DOHH2 (cell line): ENCODE measurements around the gene TBCE.
"Not testable (repeated sequence)": the region's sequence is repeated elsewhere in the genome, so short reads cannot be mapped to it uniquely, and the experiment has no call there.

ENCODE experiments used
- H3F3A ChIP-seq: fragments of 200-600 bp; sonication (generic), shearing (Covaris generic); 2 replicates; pipeline ENCODE4 v1.6.0; 2016; ENCODE audit warnings: antibody characterized with exemption, mild to moderate bottlenecking; ENCODE audit not compliant: control insufficient read depth, insufficient read depth
- H3K27ac ChIP-seq: fragments of 200-600 bp; sonication (generic); 2 replicates; pipeline ENCODE4 v1.5.1; 2014; ENCODE audit warnings: low read depth, mild to moderate bottlenecking, low read length, moderate library complexity
- H3K27me3 ChIP-seq: fragments of 200-600 bp; sonication (generic); 2 replicates; pipeline ENCODE4 v1.6.1; 2014; ENCODE audit warnings: mild to moderate bottlenecking, low read length, mixed read lengths; ENCODE audit not compliant: control insufficient read depth
- H3K36me3 ChIP-seq: fragments of 200-600 bp; sonication (generic); 2 replicates; pipeline ENCODE4 v1.6.1; 2014; ENCODE audit warnings: mild to moderate bottlenecking, low read length, moderate library complexity, mixed read lengths; ENCODE audit not compliant: control insufficient read depth
- H3K4me1 ChIP-seq: fragments of 200-600 bp; sonication (generic); 2 replicates; pipeline ENCODE4 v1.6.1; 2014; ENCODE audit warnings: mild to moderate bottlenecking, low read length, mixed read lengths; ENCODE audit not compliant: control insufficient read depth
- H3K4me2 ChIP-seq: fragments of 200-600 bp; sonication (generic); 2 replicates; pipeline ENCODE4 v1.6.0; 2014; ENCODE audit warnings: mild to moderate bottlenecking, low read length, moderate library complexity
- H3K4me3 ChIP-seq: fragments of 200-600 bp; sonication (generic); 2 replicates; pipeline ENCODE4 v1.5.1; 2014; ENCODE audit warnings: mild to moderate bottlenecking, low read length, mixed read lengths
- H3K79me2 ChIP-seq: fragments of 200-600 bp; sonication (generic); 2 replicates; pipeline ENCODE4 v1.6.1; 2014; ENCODE audit warnings: mild to moderate bottlenecking, low read length, mixed read lengths; ENCODE audit not compliant: control insufficient read depth
- H3K9me2 ChIP-seq: fragments of 200-600 bp; sonication (generic); replicated peaks from 2 replicates; pipeline ENCODE4 v1.6.1; 2014; ENCODE audit warnings: mild to moderate bottlenecking, low read length, mixed read lengths; ENCODE audit not compliant: control insufficient read depth
- H3K9me3 ChIP-seq: fragments of 200-600 bp; sonication (generic); 2 replicates; pipeline ENCODE4 v1.6.1; 2014; ENCODE audit warnings: antibody characterized with exemption, low read length, mixed read lengths; ENCODE audit not compliant: control insufficient read depth, insufficient read depth
- H4K20me1 ChIP-seq: fragments of 200-600 bp; sonication (generic); 2 replicates; pipeline ENCODE4 v1.6.0; 2014; ENCODE audit warnings: low read depth, mild to moderate bottlenecking, antibody characterized with exemption, low read length, moderate library complexity; ENCODE audit not compliant: control insufficient read depth, insufficient read depth
- CTCF ChIP-seq: fragments of 200-600 bp; sonication (generic); IDR thresholded peaks from one replicate; pipeline ENCODE4 v1.5.1; 2014; ENCODE audit warnings: antibody characterized with exemption, mild to moderate bottlenecking, low read depth, low read length; ENCODE audit not compliant: poor library complexity, severe bottlenecking
- EZH2phosphoT487 ChIP-seq: fragments of 200-600 bp; sonication (generic); IDR thresholded peaks from 2 replicates; pipeline ENCODE4 v1.6.1; 2017; ENCODE audit warnings: borderline replicate concordance, mild to moderate bottlenecking, antibody characterized with exemption, low read length, moderate library complexity, mixed read lengths

Gene TBCE

GRCh38 chr1:235357485-235358373 is 9.5 kb upstream of the TBCE start:
- Histone ChIP-seq H3K27me3 (no peaks in the 10 kb centered on the region), H3K4me2 (no peak overlapping the region), H4K20me1 (no peaks in the 10 kb centered on the region), H3K36me3 (no peaks in the 10 kb centered on the region), H3K9me3 (no peaks in the 10 kb centered on the region), H3K79me2 (no peaks in the 10 kb centered on the region), H3K27ac (no peak overlapping the region), H3F3A (no peaks in the 10 kb centered on the region), H3K9me2 (no peaks in the 10 kb centered on the region), H3K4me3 (no peak overlapping the region), H3K4me1 (0 out of 2 replicates have a peak, but pooled peaks cover 5% of the 10 kb centered on the region)
- TF ChIP-seq CTCF, result no peak
- no peak for TF ChIP-seq EZH2phosphoT487

- Histone ChIP-seq H3F3A (no peaks in the 10 kb centered on the region), H3K36me3 (no peaks in the 10 kb centered on the region), H3K4me1 (0 out of 2 replicates have a peak, but pooled peaks cover 5% of the 10 kb centered on the region), H3K9me3 (no peaks in the 10 kb centered on the region), H3K79me2 (no peaks in the 10 kb centered on the region), H3K4me3 (no peak overlapping the region), H3K9me2 (no peaks in the 10 kb centered on the region), H3K27me3 (no peaks in the 10 kb centered on the region), H3K4me2 (no peak overlapping the region), H3K27ac (no peak overlapping the region), H4K20me1 (no peaks in the 10 kb centered on the region)
- TF ChIP-seq EZH2phosphoT487 (no peak), CTCF (no peak)
These were observed 8.3 kb upstream of the TBCE start for GRCh38 chr1:235358899-235359298.

GRCh38 chr1:235364189-235364588 is 3.0 kb upstream of the TBCE start:
- H3K9me3 ChIP-seq, H3K4me2 ChIP-seq, H3K27me3 ChIP-seq, H3K9me2 ChIP-seq, H3K36me3 ChIP-seq, H3K27ac ChIP-seq, H3K4me3 ChIP-seq, H3F3A ChIP-seq, H4K20me1 ChIP-seq: not testable (repeated sequence)
- peaks cover 17% of the 10 kb centered on the region for H3K79me2 ChIP-seq
- H3K4me1 ChIP-seq, result peaks cover 13% of the 10 kb centered on the region

GRCh38 chr1:235366286-235366685 is 941 bp upstream of the TBCE start:
- H3K27me3 ChIP-seq, result no peaks in the 10 kb centered on the region
- H4K20me1 ChIP-seq, result no peaks in the 10 kb centered on the region
- H3F3A ChIP-seq, result no peaks in the 10 kb centered on the region
- H3K4me1 ChIP-seq, result peaks cover 13% of the 10 kb centered on the region
- no peaks in the 10 kb centered on the region for H3K9me3 ChIP-seq
- peak overlapping the region; percentile 75 for H3K4me2 ChIP-seq
- no peak overlapping the region for H3K27ac ChIP-seq
- H3K79me2 ChIP-seq, result peaks cover 22% of the 10 kb centered on the region
- H3K36me3 ChIP-seq, result no peaks in the 10 kb centered on the region
- no peak for TF ChIP-seq EZH2phosphoT487
- no peak for TF ChIP-seq CTCF
- H3K4me3 ChIP-seq, result peak overlapping the region; percentile 91
- H3K9me2 ChIP-seq, result no peaks in the 10 kb centered on the region
